ENCODE data around the gene HERPUD1. TPM values are rescaled to one million over a fixed set of nuclear protein-coding genes. Genes with fewer than 3 reads are reported as not detected.

HERPUD1 gene
- total and polyA plus RNA-seq, 9 of the 15 experiments (the other 6 are each of a cell fraction or from before 2014, with no cell fraction given) = 14.2 to 60.7 (median 37.4) TPM

DNA sequence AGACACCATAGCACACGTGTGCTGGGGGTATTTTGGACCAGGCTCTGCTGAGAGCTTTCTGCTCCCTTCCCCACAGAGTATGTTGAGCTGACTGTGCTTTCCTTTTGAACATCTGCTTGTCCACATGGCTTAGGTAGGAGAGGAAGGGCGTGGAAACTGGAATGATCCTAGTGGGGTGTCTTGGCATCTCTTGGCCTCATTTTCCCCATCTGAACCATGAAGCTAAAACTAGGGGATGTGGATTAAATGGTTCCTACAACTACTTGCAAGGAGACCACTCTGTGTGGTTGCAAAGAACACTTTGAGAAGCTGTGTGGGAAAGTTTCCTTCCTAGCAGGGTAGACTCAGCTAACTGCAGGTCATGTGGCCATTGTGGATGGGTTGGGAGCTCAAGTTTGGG, 50.8 kb downstream of the HERPUD1 start:
- ATAC-seq (no peak), DNase-seq (ENCODE audit: extremely low read depth in 1 of 4, low spot score in 3 of 4) (no peak), FAIRE-seq (no peak)
- intact Hi-C loops (cut with micrococcal nuclease) = no loop called here
- no peaks in the 10 kb centered on the region for H3K79me2 ChIP-seq (ENCODE audit: control insufficient read depth, insufficient read depth, low read length)
- H3K27ac ChIP-seq (ENCODE audit: extremely low read depth, low read depth, low read length) = no peak overlapping the region
- no peak overlapping the region for H2AFZ ChIP-seq (ENCODE audit: low read depth, low read length)
- in situ Hi-C loops (cut with MboI) = no loop called here
- CTCF ChIA-PET (ENCODE audit: low intra/inter-chr PET ratio) = no interaction called here
- H3K36me3 ChIP-seq (ENCODE audit: control insufficient read depth, insufficient read depth, low read length) = no peaks in the 10 kb centered on the region
- H4K20me1 ChIP-seq (replicated peaks; ENCODE audit: control insufficient read depth, insufficient read depth, low read length) = no peaks in the 10 kb centered on the region
- TF ChIP-seq, protein P1, sequence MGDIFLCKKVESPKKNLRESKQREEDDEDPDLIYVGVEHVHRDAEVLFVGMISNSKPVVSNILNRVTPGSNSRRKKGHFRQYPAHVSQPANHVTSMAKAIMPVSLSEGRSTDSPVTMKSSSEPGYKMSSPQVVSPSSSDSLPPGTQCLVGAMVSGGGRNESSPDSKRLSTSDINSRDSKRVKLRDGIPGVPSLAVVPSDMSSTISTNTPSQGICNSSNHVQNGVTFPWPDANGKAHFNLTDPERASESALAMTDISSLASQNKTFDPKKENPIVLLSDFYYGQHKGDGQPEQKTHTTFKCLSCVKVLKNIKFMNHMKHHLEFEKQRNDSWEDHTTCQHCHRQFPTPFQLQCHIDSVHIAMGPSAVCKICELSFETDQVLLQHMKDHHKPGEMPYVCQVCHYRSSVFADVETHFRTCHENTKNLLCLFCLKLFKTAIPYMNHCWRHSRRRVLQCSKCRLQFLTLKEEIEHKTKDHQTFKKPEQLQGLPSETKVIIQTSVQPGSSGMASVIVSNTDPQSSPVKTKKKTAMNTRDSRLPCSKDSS (IDR thresholded peaks at IDR 0.05; ENCODE audit: low read depth, partially characterized antibody) = no peak
- TF ChIP-seq, protein P2, sequence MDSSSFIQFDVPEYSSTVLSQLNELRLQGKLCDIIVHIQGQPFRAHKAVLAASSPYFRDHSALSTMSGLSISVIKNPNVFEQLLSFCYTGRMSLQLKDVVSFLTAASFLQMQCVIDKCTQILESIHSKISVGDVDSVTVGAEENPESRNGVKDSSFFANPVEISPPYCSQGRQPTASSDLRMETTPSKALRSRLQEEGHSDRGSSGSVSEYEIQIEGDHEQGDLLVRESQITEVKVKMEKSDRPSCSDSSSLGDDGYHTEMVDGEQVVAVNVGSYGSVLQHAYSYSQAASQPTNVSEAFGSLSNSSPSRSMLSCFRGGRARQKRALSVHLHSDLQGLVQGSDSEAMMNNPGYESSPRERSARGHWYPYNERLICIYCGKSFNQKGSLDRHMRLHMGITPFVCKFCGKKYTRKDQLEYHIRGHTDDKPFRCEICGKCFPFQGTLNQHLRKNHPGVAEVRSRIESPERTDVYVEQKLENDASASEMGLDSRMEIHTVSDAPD (CRISPR knock-in tag; IDR thresholded peaks at IDR 0.05) = no peak
- no peak for TF ChIP-seq EHMT2 (IDR thresholded peaks at IDR 0.05)
- TF ChIP-seq XRCC3 (IDR thresholded peaks at IDR 0.05) = no peak
- TF ChIP-seq, protein P3, sequence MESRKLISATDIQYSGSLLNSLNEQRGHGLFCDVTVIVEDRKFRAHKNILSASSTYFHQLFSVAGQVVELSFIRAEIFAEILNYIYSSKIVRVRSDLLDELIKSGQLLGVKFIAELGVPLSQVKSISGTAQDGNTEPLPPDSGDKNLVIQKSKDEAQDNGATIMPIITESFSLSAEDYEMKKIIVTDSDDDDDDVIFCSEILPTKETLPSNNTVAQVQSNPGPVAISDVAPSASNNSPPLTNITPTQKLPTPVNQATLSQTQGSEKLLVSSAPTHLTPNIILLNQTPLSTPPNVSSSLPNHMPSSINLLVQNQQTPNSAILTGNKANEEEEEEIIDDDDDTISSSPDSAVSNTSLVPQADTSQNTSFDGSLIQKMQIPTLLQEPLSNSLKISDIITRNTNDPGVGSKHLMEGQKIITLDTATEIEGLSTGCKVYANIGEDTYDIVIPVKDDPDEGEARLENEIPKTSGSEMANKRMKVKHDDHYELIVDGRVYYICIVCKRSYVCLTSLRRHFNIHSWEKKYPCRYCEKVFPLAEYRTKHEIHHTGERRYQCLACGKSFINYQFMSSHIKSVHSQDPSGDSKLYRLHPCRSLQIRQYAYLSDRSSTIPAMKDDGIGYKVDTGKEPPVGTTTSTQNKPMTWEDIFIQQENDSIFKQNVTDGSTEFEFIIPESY (CRISPR knock-in tag; IDR thresholded peaks at IDR 0.05) = no peak
- no peak for TF ChIP-seq ADNP (tag; IDR thresholded peaks at IDR 0.05)
- no peak for TF ChIP-seq ARID2 (IDR thresholded peaks at IDR 0.05)
- no peak for TF ChIP-seq ZNF561 (CRISPR knock-in tag; conservative IDR thresholded peaks at IDR 0.05)
- TF ChIP-seq, protein P4, sequence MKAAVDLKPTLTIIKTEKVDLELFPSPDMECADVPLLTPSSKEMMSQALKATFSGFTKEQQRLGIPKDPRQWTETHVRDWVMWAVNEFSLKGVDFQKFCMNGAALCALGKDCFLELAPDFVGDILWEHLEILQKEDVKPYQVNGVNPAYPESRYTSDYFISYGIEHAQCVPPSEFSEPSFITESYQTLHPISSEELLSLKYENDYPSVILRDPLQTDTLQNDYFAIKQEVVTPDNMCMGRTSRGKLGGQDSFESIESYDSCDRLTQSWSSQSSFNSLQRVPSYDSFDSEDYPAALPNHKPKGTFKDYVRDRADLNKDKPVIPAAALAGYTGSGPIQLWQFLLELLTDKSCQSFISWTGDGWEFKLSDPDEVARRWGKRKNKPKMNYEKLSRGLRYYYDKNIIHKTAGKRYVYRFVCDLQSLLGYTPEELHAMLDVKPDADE (conservative IDR thresholded peaks at IDR 0.05; ENCODE audit: control insufficient read depth, low read depth, low read length) = no peak
- TF ChIP-seq KDM1A (IDR thresholded peaks at IDR 0.05) = no peak
- peaks cover 19 to 66% of the 10 kb centered on the region in 2 experiments; a peak in 4 of 5 replicates for H3K27me3 ChIP-seq (ENCODE audit: control insufficient read depth in 2 of 2, insufficient read depth in 2 of 2, low read length in 2 of 2)
- peaks cover 2% of the 10 kb centered on the region for H3K9me3 ChIP-seq (replicated peaks; ENCODE audit: control insufficient read depth, insufficient read depth, low read depth, low read length)
- H3K9ac ChIP-seq (ENCODE audit: insufficient read depth in 1 of 2, low read depth in 2 of 2, low read length in 2 of 2) = no peak overlapping the region
- BruUV-seq (replicated peaks) = no TSS peak
- POLR2A ChIA-PET = interaction anchor here (0.5 to 1.1 kb wide), 5 partner anchors 43 to 431 kb away, joined by 3 to 6 read pairs (median 4); partner anchors contain the start of gene HERPUD1
- no peak overlapping the region for H3K4me3 ChIP-seq
- no peaks in the 10 kb centered on the region; a peak in 1 of 5 replicates for H3K4me1 ChIP-seq (replicated peaks in 1 of 2; ENCODE audit: control insufficient read depth in 2 of 2, insufficient read depth in 2 of 2, low read length in 2 of 2)
- 0% methylated on average over 1 of the region's 2 CpGs for WGBS (ENCODE audit: insufficient coverage, low coverage, missing lambda C conversion rate)
- no peaks in the 10 kb centered on the region for H3K9me1 ChIP-seq (ENCODE audit: control insufficient read depth, insufficient read depth, low read length)
- H3K4me2 ChIP-seq (ENCODE audit: insufficient read depth, low read length) = no peak overlapping the region
